HepG2 (cell line): ENCODE results near the gene SEC62. TPM values are rescaled to one million over a fixed set of nuclear protein-coding genes. Genes with fewer than 3 reads are reported as not detected.
A peak's percentile ranks its signal among the peaks of the same experiment; 100 is the strongest.

Source experiments
- BRF2 ChIP-seq: sonication (generic); formaldehyde crosslinking; IDR thresholded peaks from 2 replicates; pipeline ENCODE4 v1.8.1; 2022; ENCODE audit warnings: mild to moderate bottlenecking, missing genetic modification reagents
- CEBPB ChIP-seq: IDR thresholded peaks from 2 replicates; pipeline ENCODE4 v1.6.1; 2011; ENCODE audit warnings: low read depth, low read length, improper control_type of control experiment, borderline replicate concordance
- CHCHD3 ChIP-seq: sonication (generic); formaldehyde crosslinking; IDR thresholded peaks from 2 replicates; pipeline ENCODE4 v1.8.0; 2022; ENCODE audit warnings: mild to moderate bottlenecking, missing genetic modification reagents, moderate library complexity
- FOXK2 ChIP-seq: fragments of 450-650 bp; IDR thresholded peaks from 2 replicates; pipeline ENCODE4 v1.6.1; 2016
- FUBP1 ChIP-seq: sonication (generic); formaldehyde crosslinking; IDR thresholded peaks from 2 replicates; pipeline ENCODE4 v1.5.1; 2020; ENCODE audit warnings: missing genetic modification reagents, mild to moderate bottlenecking, borderline replicate concordance
- HMGA1 ChIP-seq: sonication (generic); formaldehyde crosslinking; conservative IDR thresholded peaks from 2 replicates; pipeline ENCODE4 v1.4.0; 2020; ENCODE audit warnings: missing genetic modification reagents
- HNF4A ChIP-seq: sonication (generic); formaldehyde crosslinking; IDR thresholded peaks from 2 replicates; pipeline ENCODE4 v1.4.0; 2020; ENCODE audit warnings: missing genetic modification reagents
- HOXA5 ChIP-seq: sonication (generic); formaldehyde crosslinking; IDR thresholded peaks from 2 replicates; pipeline ENCODE4 v1.4.0; 2020; ENCODE audit warnings: missing genetic modification reagents
- KAT2B ChIP-seq: fragments of 150-350 bp; IDR thresholded peaks from 2 replicates; pipeline ENCODE4 v1.6.1; 2014; ENCODE audit warnings: low read depth, low read length, borderline replicate concordance
- MAF1 ChIP-seq: sonication (generic); formaldehyde crosslinking; IDR thresholded peaks from 2 replicates; pipeline ENCODE4 v1.5.0; 2020; ENCODE audit warnings: missing genetic modification reagents, borderline replicate concordance
- NKX3-1 ChIP-seq: sonication (generic); formaldehyde crosslinking; IDR thresholded peaks from 2 replicates; pipeline ENCODE4 v1.5.0; 2020; ENCODE audit warnings: missing genetic modification reagents
- RFX3 ChIP-seq: IDR thresholded peaks from 2 replicates; pipeline ENCODE4 v1.6.1; 2016; ENCODE audit warnings: missing biosample characterization, missing genetic modification reagents
- SNAPC5 ChIP-seq: sonication (generic); formaldehyde crosslinking; IDR thresholded peaks from 2 replicates; pipeline ENCODE4 v1.8.1; 2023; ENCODE audit warnings: mild to moderate bottlenecking, missing genetic modification reagents, borderline replicate concordance
- ZBTB38 ChIP-seq: sonication (generic); formaldehyde crosslinking; IDR thresholded peaks from 2 replicates; pipeline ENCODE4 v1.5.1; 2020; ENCODE audit warnings: mild to moderate bottlenecking, missing genetic modification reagents
- ZFP36 ChIP-seq: fragments of 150-350 bp; IDR thresholded peaks from 2 replicates; pipeline ENCODE4 v1.6.1; 2018; ENCODE audit warnings: borderline replicate concordance, low read length, low read depth; ENCODE audit not compliant: partially characterized antibody
- ZFP82 ChIP-seq: sonication (generic); formaldehyde crosslinking; IDR thresholded peaks from 2 replicates; pipeline ENCODE4 v1.5.1; 2020; ENCODE audit warnings: mild to moderate bottlenecking, missing genetic modification reagents, borderline replicate concordance
- ZKSCAN1 ChIP-seq: fragments of 150-350 bp; IDR thresholded peaks from 2 replicates; pipeline ENCODE4 v1.6.1; 2014; ENCODE audit warnings: low read length
- ZMAT5 ChIP-seq: sonication (generic); formaldehyde crosslinking; IDR thresholded peaks from 2 replicates; pipeline ENCODE4 v1.5.0; 2020; ENCODE audit warnings: mild to moderate bottlenecking, low read depth, missing genetic modification reagents, borderline replicate concordance
- ZNF143 ChIP-seq: sonication (generic); formaldehyde crosslinking; IDR thresholded peaks from 2 replicates; pipeline ENCODE4 v1.4.0; 2020; ENCODE audit warnings: missing genetic modification reagents
- ZNF160 ChIP-seq: sonication (generic); formaldehyde crosslinking; IDR thresholded peaks from 2 replicates; pipeline ENCODE4 v1.8.0; 2022; ENCODE audit warnings: mild to moderate bottlenecking, inconsistent platforms, missing genetic modification reagents
- ZNF230 ChIP-seq: sonication (generic); formaldehyde crosslinking; IDR thresholded peaks from 2 replicates; pipeline ENCODE4 v1.4.0; 2020; ENCODE audit warnings: mild to moderate bottlenecking, missing genetic modification reagents
- ZNF362 ChIP-seq: sonication (generic); formaldehyde crosslinking; IDR thresholded peaks from 2 replicates; pipeline ENCODE4 v1.4.0; 2020; ENCODE audit warnings: missing genetic modification reagents, mild to moderate bottlenecking, borderline replicate concordance
- ZNF44 ChIP-seq: sonication (generic); formaldehyde crosslinking; IDR thresholded peaks from 2 replicates; pipeline ENCODE4 v1.5.1; 2020; ENCODE audit warnings: mild to moderate bottlenecking, missing genetic modification reagents
- ZNF503 ChIP-seq: sonication (generic); formaldehyde crosslinking; IDR thresholded peaks from 2 replicates; pipeline ENCODE4 v1.4.0; 2020; ENCODE audit warnings: missing genetic modification reagents
- ZNF619 ChIP-seq: sonication (generic); formaldehyde crosslinking; IDR thresholded peaks from 2 replicates; pipeline ENCODE4 v1.4.0; 2020; ENCODE audit warnings: mild to moderate bottlenecking, missing genetic modification reagents
- ZNF75D ChIP-seq: sonication (generic); formaldehyde crosslinking; IDR thresholded peaks from 2 replicates; pipeline ENCODE4 v1.8.1; 2023; ENCODE audit warnings: missing genetic modification reagents, mild to moderate bottlenecking, borderline replicate concordance
- polyA plus RNA-seq, 8 experiments: library from polyadenylated mRNA; depleted of rRNA in 3 of 8; stranded (reverse) in 7 of 8; unstranded in 1 of 8; fragments of >200 nt; fragmentation: Illumina TruSeq in 4 of 8; extraction: Trizol in 4 of 8; gene quantifications; 2 replicates each; pipeline versions ENCODE4 v1.2.1 to v1.2.3, GENCODE V29; 2011 to 2016; ENCODE audit warnings: low read depth in 4 of 8, missing spikeins in 1 of 8, mixed read lengths in 1 of 8; ENCODE audit not compliant: insufficient read depth in 1 of 8
- total RNA-seq, 5 experiments: library from RNA; depleted of rRNA; stranded (reverse); fragments of >200 nt; fragmentation: Illumina TruSeq; extraction: Trizol; gene quantifications; 2 replicates each; pipeline ENCODE4 v1.2.3, GENCODE V29; 2016; ENCODE audit warnings: low read depth in 1 of 5

Gene SEC62
- total and polyA plus RNA-seq, 2 of the 13 experiments (the other 11 are each of a cell fraction or from before 2014, with no cell fraction given), result 54.0 to 68.7 TPM

- TF ChIP-seq ZNF362 (CRISPR knock-in tag) (no peak), HOXA5 (no peak), CHCHD3 (CRISPR knock-in tag) (no peak), FUBP1 (no peak), CEBPB (no peak), ZMAT5 (CRISPR knock-in tag) (no peak), ZNF44 (CRISPR knock-in tag) (no peak), SNAPC5 (CRISPR knock-in tag) (0 out of 2 replicates have a peak, but pooled peaks have one; percentile 43), ZFP36 (no peak), ZNF143 (CRISPR knock-in tag) (no peak), MAF1 (CRISPR knock-in tag) (no peak), HMGA1 (CRISPR knock-in tag) (no peak), ZFP82 (CRISPR knock-in tag) (no peak), ZNF230 (no peak), ZNF75D (CRISPR knock-in tag) (no peak), ZNF503 (CRISPR knock-in tag) (peak; percentile 84; the same call in 1 of the 2 replicates), RFX3 (no peak), ZNF619 (CRISPR knock-in tag) (no peak), ZNF160 (CRISPR knock-in tag) (no peak), HNF4A (peak; percentile 61), KAT2B (no peak), ZKSCAN1 (no peak), BRF2 (CRISPR knock-in tag) (no peak), NKX3-1 (CRISPR knock-in tag) (no peak), FOXK2 (no peak), ZBTB38 (CRISPR knock-in tag) (0 out of 2 replicates have a peak, but pooled peaks have one; percentile 37)
Measured at GRCh38 chr3:170003881-170004356, 37.3 kb downstream of the SEC62 start (continued).
